OCI-LY1 (cell line): ENCODE measurements around the gene SLC41A2.
A peak's percentile ranks its signal among the peaks of the same experiment; 100 is the strongest.

Source experiments
- H2AFZ ChIP-seq: fragments of 200-600 bp; sonication (generic), shearing (Covaris generic); 2 replicates; pipeline ENCODE4 v1.6.0; 2014; ENCODE audit warnings: antibody characterized with exemption, mild to moderate bottlenecking, low read length
- H3F3A ChIP-seq: fragments of 200-600 bp; sonication (generic), shearing (Covaris generic); 2 replicates; pipeline ENCODE4 v1.6.0; 2014; ENCODE audit warnings: mild to moderate bottlenecking, antibody characterized with exemption, low read length, moderate library complexity; ENCODE audit not compliant: insufficient read depth
- H3K27ac ChIP-seq: fragments of 200-600 bp; sonication (generic); 2 replicates; pipeline ENCODE4 v1.5.1; 2014; ENCODE audit warnings: low read length, mixed run types, mild to moderate bottlenecking, low read depth; ENCODE audit not compliant: poor library complexity, severe bottlenecking
- H3K27me3 ChIP-seq: fragments of 200-600 bp; sonication (generic); 2 replicates; pipeline ENCODE4 v1.6.0; 2014; ENCODE audit warnings: antibody characterized with exemption, mild to moderate bottlenecking, low read length, moderate library complexity; ENCODE audit not compliant: insufficient read depth
- H3K36me3 ChIP-seq: fragments of 200-600 bp; sonication (generic); 2 replicates; pipeline ENCODE4 v1.6.1; 2014; ENCODE audit warnings: mild to moderate bottlenecking, antibody characterized with exemption, low read length, moderate library complexity, mixed read lengths; ENCODE audit not compliant: insufficient read depth
- H3K4me1 ChIP-seq: fragments of 200-600 bp; sonication (generic); 2 replicates; pipeline ENCODE4 v1.5.1; 2014; ENCODE audit warnings: mild to moderate bottlenecking, low read length, moderate library complexity; ENCODE audit not compliant: insufficient read depth, severe bottlenecking
- H3K4me2 ChIP-seq: fragments of 200-600 bp; sonication (generic), shearing (Covaris generic); 2 replicates; pipeline ENCODE4 v1.6.1; 2014; ENCODE audit warnings: low read length
- H3K4me3 ChIP-seq: fragments of 200-600 bp; sonication (generic); 2 replicates; pipeline ENCODE4 v1.5.1; 2014; ENCODE audit warnings: low read length, low read depth, mild to moderate bottlenecking, mixed read lengths; ENCODE audit not compliant: poor library complexity, severe bottlenecking
- H3K79me2 ChIP-seq: fragments of 200-600 bp; shearing (Covaris generic); 2 replicates; pipeline ENCODE4 v1.6.1; 2016; ENCODE audit warnings: mixed run types, low read length, mixed read lengths; ENCODE audit not compliant: insufficient read depth
- H3K9ac ChIP-seq: fragments of 200-600 bp; sonication (generic), shearing (Covaris generic); 2 replicates; pipeline ENCODE4 v1.6.1; 2014; ENCODE audit warnings: mild to moderate bottlenecking, low read length, mixed read lengths
- H3K9me2 ChIP-seq: fragments of 200-600 bp; sonication (generic), shearing (Covaris generic); 2 replicates; pipeline ENCODE4 v1.6.1; 2014; ENCODE audit warnings: low read depth, mild to moderate bottlenecking, low read length, mixed read lengths
- H3K9me3 ChIP-seq: fragments of 200-600 bp; shearing (Covaris generic); 2 replicates; pipeline ENCODE4 v1.6.1; 2014; ENCODE audit warnings: low read length, mixed read lengths
- H4K20me1 ChIP-seq: fragments of 200-600 bp; sonication (generic), shearing (Covaris generic); 2 replicates; pipeline ENCODE4 v1.6.0; 2016; ENCODE audit warnings: mild to moderate bottlenecking, low read length; ENCODE audit not compliant: insufficient read depth
- EZH2 ChIP-seq: fragments of 200-600 bp; sonication (generic), shearing (Covaris generic); IDR thresholded peaks from 2 replicates; pipeline ENCODE4 v1.8.0; 2017; ENCODE audit warnings: borderline replicate concordance, mixed run types, mild to moderate bottlenecking, antibody characterized with exemption, low read length, moderate library complexity, mixed read lengths
- TF ChIP-seq, protein P1 (sequence below): fragments of 200-600 bp; sonication (generic), shearing (Covaris generic); IDR thresholded peaks from 2 replicates; pipeline ENCODE4 v1.5.1; 2017; ENCODE audit warnings: mild to moderate bottlenecking, antibody characterized with exemption, low read length, moderate library complexity, mixed read lengths

Gene SLC41A2

DNA sequence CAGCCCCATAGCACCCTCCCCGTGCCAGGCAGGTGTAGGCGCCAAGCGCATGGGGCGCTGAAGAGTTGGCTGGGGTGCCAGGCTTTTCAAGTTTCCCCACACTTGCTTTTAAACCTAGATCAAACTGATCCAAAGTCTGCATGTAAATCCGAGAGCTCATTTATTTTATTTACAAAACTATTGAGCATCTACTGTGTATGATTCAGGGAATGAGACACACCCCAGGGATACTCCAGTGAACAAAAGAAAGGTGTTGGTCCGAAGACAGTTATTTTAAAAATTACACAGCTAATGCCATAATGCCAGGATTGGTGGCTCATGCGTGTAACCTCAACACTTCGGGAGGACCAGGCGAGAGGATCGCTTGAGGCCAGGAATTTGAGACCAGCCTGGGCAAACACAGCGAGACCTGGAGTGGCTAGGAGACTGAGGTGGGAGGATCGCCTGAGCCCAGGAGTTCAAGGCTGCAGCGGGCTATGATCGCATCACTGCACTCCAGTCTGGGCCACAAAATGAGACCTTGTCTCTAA, 780 bp upstream of the SLC41A2 start:
- Histone ChIP-seq H3K9me3 (no peaks in the 10 kb centered on the region), H3K4me2 (peak overlapping the region; percentile 88), H3K4me1 (peaks cover 16% of the 10 kb centered on the region), H3K36me3 (no peaks in the 10 kb centered on the region), H3K9ac (peak overlapping the region; percentile 77; the same call in 1 of the 2 replicates), H4K20me1 (no peaks in the 10 kb centered on the region), H3K9me2 (no peaks in the 10 kb centered on the region), H3K27me3 (no peaks in the 10 kb centered on the region), H3K4me3 (peak overlapping the region; percentile 83), H3F3A (no peaks in the 10 kb centered on the region), H3K27ac (no peak overlapping the region), H3K79me2 (no peaks in the 10 kb centered on the region), H2AFZ (no peak overlapping the region)
- TF ChIP-seq, protein P1, sequence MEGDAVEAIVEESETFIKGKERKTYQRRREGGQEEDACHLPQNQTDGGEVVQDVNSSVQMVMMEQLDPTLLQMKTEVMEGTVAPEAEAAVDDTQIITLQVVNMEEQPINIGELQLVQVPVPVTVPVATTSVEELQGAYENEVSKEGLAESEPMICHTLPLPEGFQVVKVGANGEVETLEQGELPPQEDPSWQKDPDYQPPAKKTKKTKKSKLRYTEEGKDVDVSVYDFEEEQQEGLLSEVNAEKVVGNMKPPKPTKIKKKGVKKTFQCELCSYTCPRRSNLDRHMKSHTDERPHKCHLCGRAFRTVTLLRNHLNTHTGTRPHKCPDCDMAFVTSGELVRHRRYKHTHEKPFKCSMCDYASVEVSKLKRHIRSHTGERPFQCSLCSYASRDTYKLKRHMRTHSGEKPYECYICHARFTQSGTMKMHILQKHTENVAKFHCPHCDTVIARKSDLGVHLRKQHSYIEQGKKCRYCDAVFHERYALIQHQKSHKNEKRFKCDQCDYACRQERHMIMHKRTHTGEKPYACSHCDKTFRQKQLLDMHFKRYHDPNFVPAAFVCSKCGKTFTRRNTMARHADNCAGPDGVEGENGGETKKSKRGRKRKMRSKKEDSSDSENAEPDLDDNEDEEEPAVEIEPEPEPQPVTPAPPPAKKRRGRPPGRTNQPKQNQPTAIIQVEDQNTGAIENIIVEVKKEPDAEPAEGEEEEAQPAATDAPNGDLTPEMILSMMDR = peak; percentile 36; the same call in 1 of the 2 replicates
- TF ChIP-seq EZH2 = no peak

- peak overlapping the region; percentile 71 for H3K9ac ChIP-seq
- H3K79me2 ChIP-seq = no peaks in the 10 kb centered on the region
- H3K4me2 ChIP-seq = peak overlapping the region; percentile 67
- no peaks in the 10 kb centered on the region for H3K36me3 ChIP-seq
- no peaks in the 10 kb centered on the region for H3K9me2 ChIP-seq
- peaks cover 16% of the 10 kb centered on the region for H3K4me1 ChIP-seq
- TF ChIP-seq, protein P1 = no peak
- no peak for TF ChIP-seq EZH2
- no peaks in the 10 kb centered on the region for H3K9me3 ChIP-seq
- no peaks in the 10 kb centered on the region for H4K20me1 ChIP-seq
- no peaks in the 10 kb centered on the region for H3K27me3 ChIP-seq
- H3F3A ChIP-seq = no peaks in the 10 kb centered on the region
- H2AFZ ChIP-seq = no peak overlapping the region
- H3K27ac ChIP-seq = no peak overlapping the region
- H3K4me3 ChIP-seq = peak overlapping the region; percentile 83
Measured at GRCh38 chr12:104957719-104958000, 430 bp downstream of the SLC41A2 start.

- no peaks in the 10 kb centered on the region for H3K9me3 ChIP-seq
- H3K4me1 ChIP-seq = peaks cover 16% of the 10 kb centered on the region
- H3K4me3 ChIP-seq = peak overlapping the region; percentile 83
- no peaks in the 10 kb centered on the region for H4K20me1 ChIP-seq
- TF ChIP-seq, protein P1 = no peak
- H3K4me2 ChIP-seq = peak overlapping the region; percentile 67
- no peak overlapping the region for H3K27ac ChIP-seq
- H3K27me3 ChIP-seq = no peaks in the 10 kb centered on the region
- no peaks in the 10 kb centered on the region for H3K79me2 ChIP-seq
- H3K9ac ChIP-seq = peak overlapping the region; percentile 71; the same call in 1 of the 2 replicates
- H3K9me2 ChIP-seq = no peaks in the 10 kb centered on the region
- no peak overlapping the region for H2AFZ ChIP-seq
- no peaks in the 10 kb centered on the region for H3F3A ChIP-seq
- no peaks in the 10 kb centered on the region for H3K36me3 ChIP-seq
Measured at GRCh38 chr12:104956870-104957718, 996 bp downstream of the SLC41A2 start.
